Sigmoid colon (tissue), 4 donors: ENCODE results near the gene MAPK8IP3.

Source experiments
- CTCF ChIP-seq, 4 experiments: fragments of 450-650 bp in 3 of 4; fragments of 200-600 bp in 1 of 4; IDR thresholded peaks; one replicate each; pipeline ENCODE4 v1.5.1; 2016 to 2019; ENCODE audit warnings: antibody characterized with exemption in 4 of 4, mild to moderate bottlenecking in 3 of 4, moderate library complexity in 2 of 4
- POLR2AphosphoS5 ChIP-seq, 4 donors: sonication (generic); formaldehyde crosslinking; IDR thresholded peaks; one replicate each; pipeline ENCODE4 v1.6.1; 2017; ENCODE audit warnings: antibody characterized with exemption in 4 of 4

GRCh38 chr16:1659031-1659430 lies 47.0 kb upstream of the MAPK8IP3 start:
- TF ChIP-seq CTCF (IDR thresholded peaks at IDR 0.05): no peak
- no peak for TF ChIP-seq POLR2AphosphoS5 (IDR thresholded peaks at IDR 0.05)
